HCT116 (cell line): ENCODE measurements around the gene MATCAP1.

Experiments used
- ATF3 ChIP-seq: IDR thresholded peaks from 2 replicates; pipeline ENCODE4 v1.6.1; 2012
- CTCF ChIP-seq, 3 experiments: fragments of 200-600 bp in 1 of 3; sonication (generic) in 1 of 3; IDR thresholded peaks in 2 of 3; conservative IDR thresholded peaks in 1 of 3; 2 replicates each; pipeline ENCODE4 v1.5.1; 2012 to 2017; ENCODE audit warnings: low read depth in 2 of 3, low read length in 2 of 3, antibody characterized with exemption in 1 of 3, borderline replicate concordance in 1 of 3, control low read depth in 1 of 3, mild to moderate bottlenecking in 1 of 3, mixed read lengths in 1 of 3, mixed run types in 1 of 3, moderate library complexity in 1 of 3; ENCODE audit not compliant: insufficient read depth in 1 of 3
- EZH2 ChIP-seq: fragments of 200-600 bp; sonication (generic); IDR thresholded peaks from 2 replicates; pipeline ENCODE4 v1.6.1; 2017; ENCODE audit warnings: antibody characterized with exemption, mixed run types
- EZH2phosphoT487 ChIP-seq: fragments of 200-600 bp; IDR thresholded peaks from 2 replicates; pipeline ENCODE4 v1.6.1; 2018; ENCODE audit warnings: antibody characterized with exemption, borderline replicate concordance
- MAX ChIP-seq: IDR thresholded peaks from 2 replicates; pipeline ENCODE4 v1.6.1; 2012
- POLR2A ChIP-seq: IDR thresholded peaks from 2 replicates; pipeline ENCODE4 v1.7.0; 2011; ENCODE audit warnings: borderline replicate concordance; ENCODE audit not compliant: insufficient read depth, insufficient read length; ENCODE audit errors: extremely low read depth
- POLR2AphosphoS5 ChIP-seq: IDR thresholded peaks from 2 replicates; pipeline ENCODE4 v1.6.1; 2011; ENCODE audit warnings: mild to moderate bottlenecking, low read depth, low read length, moderate library complexity
- REST ChIP-seq: IDR thresholded peaks from 2 replicates; pipeline ENCODE4 v1.6.1; 2012; ENCODE audit warnings: low read depth
- SIN3A ChIP-seq: IDR thresholded peaks from 2 replicates; pipeline ENCODE4 v1.6.1; 2012; ENCODE audit warnings: low read depth
- TCF7L2 ChIP-seq: IDR thresholded peaks from 2 replicates; pipeline ENCODE4 v1.7.0; 2011; ENCODE audit warnings: borderline replicate concordance, inconsistent platforms; ENCODE audit not compliant: insufficient read depth, insufficient read length; ENCODE audit errors: extremely low read depth
- YY1 ChIP-seq: IDR thresholded peaks from 2 replicates; pipeline ENCODE4 v1.6.1; 2011; ENCODE audit warnings: low read length, low read depth, moderate library complexity, mild to moderate bottlenecking; ENCODE audit not compliant: insufficient replicate concordance; ENCODE audit errors: extremely low read depth
- ZBTB33 ChIP-seq: IDR thresholded peaks from 2 replicates; pipeline ENCODE4 v1.6.1; 2011; ENCODE audit warnings: mild to moderate bottlenecking, low read length, moderate library complexity; ENCODE audit not compliant: insufficient replicate concordance; ENCODE audit errors: extremely low read depth
- ZNF274 ChIP-seq: fragments of 200-500 bp; sonication (Bioruptor generic); IDR thresholded peaks from 2 replicates; pipeline ENCODE4 v1.6.1; 2014; ENCODE audit warnings: mild to moderate bottlenecking, low read depth, low read length, inconsistent platforms

GRCh38 chr16:67147437-67148140, 36.2 kb downstream of the MATCAP1 start:
- no peak for TF ChIP-seq REST
- no peak for TF ChIP-seq SIN3A
- no peak for TF ChIP-seq YY1
- no peak for TF ChIP-seq CTCF (IDR thresholded peaks at IDR 0.05 in 2 of 3, conservative IDR thresholded peaks at IDR 0.05 in 1 of 3; ENCODE audit: borderline replicate concordance in 1 of 3, insufficient read depth in 1 of 3, low read depth in 2 of 3, low read length in 2 of 3)
- no peak for TF ChIP-seq POLR2A
- TF ChIP-seq TCF7L2: no peak
- no peak for TF ChIP-seq ATF3
- TF ChIP-seq EZH2: no peak
- TF ChIP-seq EZH2phosphoT487: no peak
- no peak for TF ChIP-seq MAX
- TF ChIP-seq ZNF274: no peak
- no peak for TF ChIP-seq ZBTB33
- no peak for TF ChIP-seq POLR2AphosphoS5
